B cell (primary cell): ENCODE data around the gene RAB3IL1. TPM values are rescaled to one million over a fixed set of nuclear protein-coding genes. Genes with fewer than 3 reads are reported as not detected.

Experiments
- ATAC-seq: fragments of 200-7000 bp; cut with Tn5 transposase; one replicate; pipeline ENCODE4 v1.10.0; 2021; ENCODE audit warnings: low read depth, mild to moderate bottlenecking, moderate number of reproducible peaks, moderate library complexity
- CTCF ChIA-PET: fragments of 350-600 bp; sonication (Branson Sonifier 250); formaldehyde crosslinking; loops from one replicate; lab custom pipeline; 2021; ENCODE audit warnings: antibody characterized with exemption, inconsistent platforms; lab: Charles Lee
- POLR2A ChIA-PET: fragments of 350-600 bp; sonication (Branson Sonifier 250); formaldehyde crosslinking; loops from one replicate; lab custom pipeline; 2021; ENCODE audit warnings: antibody characterized with exemption; lab: Charles Lee
- DNase-seq: peaks from one replicate; pipeline ENCODE4 v3.0.0; 2013
- H2AFZ ChIP-seq: 2 replicates; pipeline ENCODE4 v1.6.1; 2012; ENCODE audit warnings: mild to moderate bottlenecking, low read depth, low read length; ENCODE audit not compliant: insufficient read depth, poor library complexity, severe bottlenecking
- H3K27ac ChIP-seq, 2 donors: 1 replicate in 1 of 2; 2 replicates in 1 of 2; pipeline ENCODE4 v1.5.1; 2012 to 2013; ENCODE audit warnings: low read length in 2 of 2, mild to moderate bottlenecking in 2 of 2, moderate library complexity in 1 of 2
- H3K27me3 ChIP-seq, 4 experiments: fragments of 200-600 bp in 1 of 4; sonication (generic) in 1 of 4; replicated peaks in 1 of 4; 1 replicate in 2 of 4; 2 replicates in 2 of 4; pipeline versions ENCODE4 v1.6.1 to v1.7.0; 2013 to 2016; ENCODE audit warnings: low read length in 3 of 4, mild to moderate bottlenecking in 2 of 4, mixed read lengths in 1 of 4, moderate library complexity in 1 of 4; ENCODE audit not compliant: insufficient read depth in 4 of 4, control insufficient read depth in 3 of 4; ENCODE audit errors: control extremely low read depth in 1 of 4
- H3K36me3 ChIP-seq, 2 experiments: replicated peaks in 1 of 2; 1 replicate in 1 of 2; 2 replicates in 1 of 2; pipeline versions ENCODE4 v1.6.1 to v1.7.1; 2013; ENCODE audit warnings: low read length in 1 of 2; ENCODE audit not compliant: insufficient read depth in 2 of 2, control insufficient read depth in 1 of 2; ENCODE audit errors: control extremely low read depth in 1 of 2, extremely low read depth in 1 of 2
- H3K4me1 ChIP-seq, 2 donors: fragments of 200-600 bp in 1 of 2; sonication (generic) in 1 of 2; 1 replicate in 1 of 2; 2 replicates in 1 of 2; pipeline versions ENCODE4 v1.5.1 to v1.6.1; 2013 to 2017; ENCODE audit warnings: low read length in 2 of 2; ENCODE audit not compliant: control insufficient read depth in 2 of 2, insufficient read depth in 2 of 2
- H3K4me2 ChIP-seq: replicated peaks from 2 replicates; pipeline ENCODE3; 2012; ENCODE audit warnings: mild to moderate bottlenecking, low read depth, low read length; ENCODE audit not compliant: poor library complexity, severe bottlenecking
- H3K4me3 ChIP-seq, 5 experiments: fragments of 200-600 bp in 1 of 5; sonication (generic) in 1 of 5; 1 replicate in 3 of 5; 2 replicates in 2 of 5; pipeline versions ENCODE4 v1.5.1 to v1.7.0; 2011 to 2016; ENCODE audit warnings: low read length in 4 of 5, mild to moderate bottlenecking in 4 of 5, low read depth in 2 of 5, control low read depth in 1 of 5, moderate library complexity in 1 of 5; ENCODE audit not compliant: insufficient read depth in 1 of 5; ENCODE audit errors: control extremely low read depth in 1 of 5, extremely low read depth in 1 of 5
- H3K79me2 ChIP-seq: fragments of 200-600 bp; sonication (generic); one replicate; pipeline ENCODE4 v1.6.0; 2016; ENCODE audit warnings: low read length; ENCODE audit not compliant: control insufficient read depth, insufficient read depth
- H3K9ac ChIP-seq: fragments of 200-600 bp; sonication (generic); 2 replicates; pipeline ENCODE4 v1.6.1; 2017; ENCODE audit warnings: mild to moderate bottlenecking, low read length, moderate library complexity
- H3K9me3 ChIP-seq, 3 donors: one replicate each; pipeline versions ENCODE4 v1.6.1 to v1.7.1; 2013; ENCODE audit warnings: low read length in 2 of 3; ENCODE audit not compliant: control insufficient read depth in 2 of 3, insufficient read depth in 1 of 3; ENCODE audit errors: control extremely low read depth in 1 of 3
- H4K20me1 ChIP-seq: 2 replicates; pipeline ENCODE4 v1.6.0; 2012; ENCODE audit warnings: mild to moderate bottlenecking, low read length; ENCODE audit not compliant: insufficient read depth, control insufficient read depth, poor library complexity, severe bottlenecking
- H3K27ac Mint-ChIP-seq: one replicate; pipeline ENCODE4 v1.8.0; 2021; ENCODE audit warnings: mixed read lengths
- H3K27me3 Mint-ChIP-seq: one replicate; pipeline ENCODE4 v1.8.0; 2021; ENCODE audit warnings: mixed read lengths
- H3K4me1 Mint-ChIP-seq: one replicate; pipeline ENCODE4 v1.8.0; 2021; ENCODE audit warnings: mixed read lengths
- H3K4me3 Mint-ChIP-seq: one replicate; pipeline ENCODE4 v1.8.0; 2021; ENCODE audit warnings: mixed read lengths
- H3K9me3 Mint-ChIP-seq: one replicate; pipeline ENCODE4 v1.8.0; 2022; ENCODE audit warnings: mixed read lengths; ENCODE audit not compliant: insufficient read depth
- EZH2 ChIP-seq: IDR thresholded peaks from 2 replicates; pipeline ENCODE4 v1.6.1; 2012; ENCODE audit warnings: borderline replicate concordance, low read depth, mild to moderate bottlenecking, moderate library complexity, low read length; ENCODE audit not compliant: insufficient read depth, poor library complexity, severe bottlenecking
- WGBS: methylation state at CpG from one replicate; pipeline ENCODE4 v1.1.5; 2013; ENCODE audit warnings: missing lambda C conversion rate; ENCODE audit not compliant: insufficient coverage; 5-methylcytosine and 5-hydroxymethylcytosine counted together
- intact Hi-C: fragments of 100-400 bp; cut with micrococcal nuclease; formaldehyde crosslinking; loops from one replicate; pipeline ENCODE4 v1.10.0; 2022
- polyA plus RNA-seq: library from polyadenylated mRNA; depleted of rRNA; stranded (reverse); fragments of >200 nt; gene quantifications from 2 replicates; pipeline ENCODE4 v1.2.3, GENCODE V29; 2012
- total RNA-seq, 2 donors: library from RNA; stranded (reverse); fragments of 120-200 nt in 1 of 2; gene quantifications; 1 replicate in 1 of 2; 2 replicates in 1 of 2; pipeline versions ENCODE4 v1.2.3 to v1.2.4, GENCODE V29; 2013 to 2022
- TF ChIP-seq, protein P1 (sequence below): fragments of 200-600 bp; IDR thresholded peaks from one replicate; pipeline ENCODE4 v1.8.0; 2022; ENCODE audit warnings: antibody characterized with exemption, mild to moderate bottlenecking

The RAB3IL1 gene
- total and polyA plus RNA-seq, 2 donors (not counting 1 experiment from before 2014, with no cell fraction given), result 0.27 TPM; not detected in 1

DNA sequence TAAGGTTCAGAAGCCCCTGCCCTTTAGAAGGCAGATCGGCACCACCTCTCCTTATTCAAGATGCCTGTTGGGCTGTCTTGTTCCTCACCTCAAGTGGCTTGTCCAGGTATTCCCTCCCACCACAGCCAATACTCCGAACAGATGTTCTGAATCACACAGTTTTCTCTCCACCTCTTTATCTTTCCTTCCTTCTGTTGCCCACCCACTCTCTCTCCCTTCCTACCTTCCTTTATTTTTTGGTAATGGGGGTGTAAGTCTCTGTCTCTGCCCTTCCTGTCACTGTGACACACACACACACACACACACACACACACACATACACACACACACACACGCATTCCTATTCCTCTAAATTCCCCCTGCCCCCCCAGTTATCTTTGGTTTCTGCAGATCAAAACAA lies 41.2 kb upstream of the RAB3IL1 start:
- ChIA-PET POLR2A (interaction anchor here (0.7 kb wide), 1 partner anchor 9 kb away, joined by 7 read pairs; no protein-coding TSS in a partner anchor), CTCF (interaction anchor here (0.9 to 2.9 kb wide), 3 partner anchors 11 to 123 kb away, joined by 4 to 16 read pairs (median 6); no protein-coding TSS in a partner anchor)
- Histone ChIP-seq H3K79me2 (peaks cover 28% of the 10 kb centered on the region), H3K4me1 (peaks cover 34 to 41% of the 10 kb centered on the region in 2 donors), H3K9ac (no peak overlapping the region), H2AFZ (no peak overlapping the region), H3K36me3 (peaks cover 0 to 14% of the 10 kb centered on the region in 2 experiments), H3K27me3 (peaks cover 0 to 24% (median 10%) of the 10 kb centered on the region in 4 experiments), H3K4me2 (no peak overlapping the region), H3K4me3 (no peak overlapping the region), H3K27ac (no peak overlapping the region), H4K20me1 (no peaks in the 10 kb centered on the region), H3K9me3 (peaks cover 0 to 15% (median 0%) of the 10 kb centered on the region in 3 donors)
- Mint-ChIP-seq H3K4me3 (no peak overlapping the region), H3K27me3 (no peaks in the 10 kb centered on the region), H3K9me3 (no peaks in the 10 kb centered on the region), H3K27ac (peak overlapping the region; percentile 60), H3K4me1 (peaks cover 49% of the 10 kb centered on the region)
- WGBS, result 75% methylated on average over 2 of the region's 3 CpGs
- TF ChIP-seq, protein P1, sequence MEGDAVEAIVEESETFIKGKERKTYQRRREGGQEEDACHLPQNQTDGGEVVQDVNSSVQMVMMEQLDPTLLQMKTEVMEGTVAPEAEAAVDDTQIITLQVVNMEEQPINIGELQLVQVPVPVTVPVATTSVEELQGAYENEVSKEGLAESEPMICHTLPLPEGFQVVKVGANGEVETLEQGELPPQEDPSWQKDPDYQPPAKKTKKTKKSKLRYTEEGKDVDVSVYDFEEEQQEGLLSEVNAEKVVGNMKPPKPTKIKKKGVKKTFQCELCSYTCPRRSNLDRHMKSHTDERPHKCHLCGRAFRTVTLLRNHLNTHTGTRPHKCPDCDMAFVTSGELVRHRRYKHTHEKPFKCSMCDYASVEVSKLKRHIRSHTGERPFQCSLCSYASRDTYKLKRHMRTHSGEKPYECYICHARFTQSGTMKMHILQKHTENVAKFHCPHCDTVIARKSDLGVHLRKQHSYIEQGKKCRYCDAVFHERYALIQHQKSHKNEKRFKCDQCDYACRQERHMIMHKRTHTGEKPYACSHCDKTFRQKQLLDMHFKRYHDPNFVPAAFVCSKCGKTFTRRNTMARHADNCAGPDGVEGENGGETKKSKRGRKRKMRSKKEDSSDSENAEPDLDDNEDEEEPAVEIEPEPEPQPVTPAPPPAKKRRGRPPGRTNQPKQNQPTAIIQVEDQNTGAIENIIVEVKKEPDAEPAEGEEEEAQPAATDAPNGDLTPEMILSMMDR, result no peak
- TF ChIP-seq EZH2, result no peak
- intact Hi-C loops, result no loop called here
- ATAC-seq, result no peak
- no peak for DNase-seq

DNA sequence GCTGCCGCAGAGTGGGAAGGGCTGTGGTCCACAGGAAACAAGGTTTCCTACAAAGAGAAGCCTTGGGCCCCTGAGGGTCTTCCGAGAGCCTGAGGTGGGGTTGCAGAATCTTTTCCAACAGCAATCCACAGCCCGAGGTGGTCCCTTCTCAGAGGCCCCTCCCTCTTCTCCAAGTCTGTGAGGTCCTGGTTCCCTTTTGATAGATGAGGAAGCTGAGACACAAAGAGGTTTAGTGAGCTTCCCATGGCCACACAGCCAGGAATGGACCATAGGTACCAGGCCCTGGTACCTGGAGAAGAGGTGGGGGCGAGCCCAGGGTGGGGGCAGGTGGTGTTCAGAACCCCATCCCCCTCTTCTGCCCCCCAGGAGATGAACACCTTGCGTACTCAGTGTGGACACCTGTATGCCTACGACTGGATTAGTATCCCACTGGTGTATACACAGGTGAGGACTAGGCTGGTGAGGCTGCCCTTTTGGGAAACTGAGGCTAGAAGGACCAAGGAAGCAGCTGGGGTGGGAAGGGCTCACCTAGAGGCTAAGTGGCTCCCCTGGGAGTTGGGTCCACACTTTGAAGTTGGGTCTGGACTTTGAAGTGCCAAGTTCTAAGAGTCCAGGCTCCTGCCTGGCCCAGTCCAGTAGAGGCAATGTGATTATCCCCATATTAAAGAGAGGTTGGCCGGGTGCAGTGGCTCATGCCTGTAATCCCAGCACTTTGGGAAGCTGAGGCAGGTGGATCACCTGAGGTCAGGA lies 39.8 kb upstream of the RAB3IL1 start:
- H3K36me3 ChIP-seq, result peaks cover 0 to 11% of the 10 kb centered on the region in 2 experiments
- POLR2A ChIA-PET, result no interaction called here
- H3K4me3 ChIP-seq, result no peak overlapping the region
- TF ChIP-seq, protein P1, result no peak
- no peak for TF ChIP-seq EZH2
- no peak overlapping the region for H3K9ac ChIP-seq
- DNase-seq (no peak), ATAC-seq (no peak)
- H3K9me3 ChIP-seq, result peaks cover 0 to 15% (median 0%) of the 10 kb centered on the region in 3 donors
- CTCF ChIA-PET, result interaction anchor here (0.6 to 3.5 kb wide), 5 partner anchors 10 to 595 kb away, joined by 3 to 16 read pairs (median 4); no protein-coding TSS in a partner anchor
- peaks cover 22% of the 10 kb centered on the region for H3K79me2 ChIP-seq
- Mint-ChIP-seq H3K4me1 (peaks cover 35% of the 10 kb centered on the region), H3K9me3 (no peaks in the 10 kb centered on the region), H3K27ac (no peak overlapping the region), H3K27me3 (no peaks in the 10 kb centered on the region), H3K4me3 (no peak overlapping the region)
- H3K27me3 ChIP-seq, result peaks cover 0 to 24% (median 10%) of the 10 kb centered on the region in 4 experiments
- no peak overlapping the region for H3K4me2 ChIP-seq
- no peak overlapping the region for H3K27ac ChIP-seq
- intact Hi-C loops, result no loop called here
- peaks cover 20 to 27% of the 10 kb centered on the region in 2 donors for H3K4me1 ChIP-seq
- no peaks in the 10 kb centered on the region for H4K20me1 ChIP-seq
- 100% methylated on average over 3 of the region's 7 CpGs for WGBS
- H2AFZ ChIP-seq, result no peak overlapping the region
